HG03432 (cell line): ENCODE measurements around the gene TBC1D14.

ENCODE experiments used
- ATAC-seq: cut with Tn5 transposase; IDR thresholded peaks from one replicate; pipeline ENCODE4 v1.9.1; 2021; ENCODE audit warnings: mild to moderate bottlenecking, moderate library complexity; ENCODE audit not compliant: unreplicated experiment

TBC1D14 gene

DNA sequence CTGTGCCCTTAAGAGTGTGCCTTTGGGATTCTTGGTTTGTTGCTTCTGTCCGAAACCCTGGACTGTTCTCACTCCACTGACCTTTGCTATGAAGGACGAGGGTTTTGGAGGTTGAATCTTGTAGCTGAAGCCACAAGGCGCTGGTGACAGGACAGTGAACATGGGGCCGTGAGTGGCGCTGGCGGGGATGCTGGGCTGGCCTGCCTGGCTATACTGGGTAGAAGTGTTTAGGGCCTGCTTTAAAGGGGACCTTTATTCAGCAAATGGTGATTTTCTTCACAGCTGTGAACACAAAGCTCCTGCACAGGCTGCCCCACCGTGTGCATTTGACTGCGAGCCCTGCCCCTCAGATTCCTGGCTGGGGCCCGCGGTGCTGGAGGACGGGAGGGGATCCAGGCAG is 106.5 kb downstream of the TBC1D14 start:
- no peak for ATAC-seq

GRCh38 chr4:7016512-7016911 is 106.9 kb downstream of the TBC1D14 start:
- ATAC-seq = no peak

- ATAC-seq = no peak
These were observed 107.9 kb downstream of the TBC1D14 start for GRCh38 chr4:7017446-7018048.

DNA sequence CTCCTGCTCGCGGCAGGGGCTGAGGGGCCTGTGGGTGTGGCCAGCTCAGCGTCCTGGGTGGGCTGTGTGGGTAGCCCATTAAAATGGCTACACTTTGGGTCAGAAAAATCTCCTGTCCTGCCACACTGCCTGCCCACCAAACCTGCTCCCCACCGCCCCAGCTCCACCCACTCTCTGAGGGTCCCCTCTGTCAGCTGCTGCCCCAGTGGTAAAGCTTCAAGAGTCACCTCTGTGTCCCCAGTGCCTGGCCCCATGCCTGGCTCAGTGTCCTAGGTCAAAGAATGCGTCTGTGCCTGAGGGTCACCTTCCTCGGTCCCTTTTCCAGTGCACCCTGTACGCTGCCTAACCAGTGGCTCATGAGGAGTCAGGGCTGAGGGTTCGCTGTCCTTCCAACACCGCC is 108.7 kb downstream of the TBC1D14 start:
- ATAC-seq = no peak

DNA sequence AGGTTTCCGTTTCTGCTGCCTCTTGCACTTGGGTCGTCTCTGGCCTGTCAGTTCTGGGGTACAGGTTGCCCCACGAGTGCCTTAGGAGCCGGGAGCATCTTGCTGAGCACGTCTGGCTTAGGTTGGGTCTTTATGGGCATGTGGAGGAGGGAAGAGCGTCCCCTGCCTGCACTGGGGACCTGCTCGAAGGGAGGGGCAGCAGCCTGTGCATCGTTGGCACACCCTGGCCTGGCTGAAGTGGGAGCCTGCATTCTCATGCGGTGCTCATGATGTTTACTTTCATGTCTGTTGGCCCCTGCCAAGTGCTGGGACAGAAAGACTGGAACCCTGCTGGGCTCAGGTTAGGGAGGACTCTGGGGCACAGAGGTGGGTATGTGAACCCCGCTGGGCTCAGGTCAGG is 109.7 kb downstream of the TBC1D14 start:
- ATAC-seq = no peak

DNA sequence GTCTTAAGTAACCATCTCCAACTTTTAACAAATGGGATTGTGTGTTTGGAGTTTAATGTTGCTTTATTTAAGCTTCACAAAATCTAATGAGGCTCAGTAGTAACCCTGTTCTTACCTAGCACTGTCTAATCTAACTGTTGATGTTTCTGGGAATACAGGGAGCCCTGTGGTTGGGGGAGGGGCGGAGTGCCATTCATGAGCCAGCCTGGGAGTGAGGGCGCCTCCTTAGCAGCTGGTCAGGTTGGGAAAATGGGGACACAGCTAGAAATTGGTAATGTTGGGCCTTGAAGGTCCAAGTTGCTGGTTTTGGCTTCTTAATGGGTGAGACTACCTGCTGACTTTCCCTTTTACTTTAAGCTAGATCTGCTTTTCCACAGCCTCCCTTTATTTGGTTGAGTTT is 110.7 kb downstream of the TBC1D14 start:
- ATAC-seq = no peak

GRCh38 chr4:7020856-7021255 is 111.2 kb downstream of the TBC1D14 start:
- no peak for ATAC-seq

- no peak for ATAC-seq
These were observed 111.7 kb downstream of the TBC1D14 start for GRCh38 chr4:7021355-7021754.

GRCh38 chr4:7021930-7022664 is 112.5 kb downstream of the TBC1D14 start:
- ATAC-seq = no peak

DNA sequence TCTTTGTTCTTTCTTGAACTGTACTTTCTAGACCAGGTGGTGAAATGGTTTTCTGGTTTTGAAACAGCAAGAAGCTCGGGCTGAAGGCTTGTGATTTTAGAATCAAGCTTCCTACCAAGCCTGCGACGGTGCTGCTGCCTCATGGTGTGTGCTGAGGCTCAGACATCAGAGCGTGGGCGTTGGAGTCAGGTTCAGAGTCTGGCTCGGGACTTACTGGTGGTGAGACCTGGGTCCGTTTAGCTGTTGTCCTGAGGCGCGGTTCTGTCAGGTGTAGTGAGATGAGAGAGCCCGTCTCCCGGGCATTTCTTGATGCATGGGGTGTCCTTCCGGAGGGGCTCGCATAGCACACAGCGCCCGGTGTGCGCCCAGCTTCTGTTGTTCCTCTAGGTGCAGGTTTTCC is 113.9 kb downstream of the TBC1D14 start:
- ATAC-seq = no peak

DNA sequence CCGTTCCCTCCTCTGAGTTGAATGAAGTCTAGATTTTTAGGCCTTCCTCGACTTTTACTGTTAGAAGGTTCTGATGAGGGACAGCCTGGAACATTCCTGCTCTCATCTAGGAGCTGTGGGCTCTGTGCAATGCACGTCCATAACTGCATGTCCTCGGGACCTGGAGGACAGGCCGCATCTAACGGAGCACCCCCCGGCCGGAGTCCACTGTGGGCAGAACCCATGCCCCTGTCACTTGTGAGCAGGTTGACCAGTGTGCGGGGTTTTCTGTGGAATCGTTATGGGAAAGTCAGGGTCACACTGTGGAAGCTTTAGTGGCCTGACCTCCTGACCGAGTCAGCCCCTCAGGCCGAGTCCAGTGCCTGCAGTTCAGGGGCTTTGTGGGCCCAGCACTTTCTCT is 114.3 kb downstream of the TBC1D14 start:
- ATAC-seq = no peak

DNA sequence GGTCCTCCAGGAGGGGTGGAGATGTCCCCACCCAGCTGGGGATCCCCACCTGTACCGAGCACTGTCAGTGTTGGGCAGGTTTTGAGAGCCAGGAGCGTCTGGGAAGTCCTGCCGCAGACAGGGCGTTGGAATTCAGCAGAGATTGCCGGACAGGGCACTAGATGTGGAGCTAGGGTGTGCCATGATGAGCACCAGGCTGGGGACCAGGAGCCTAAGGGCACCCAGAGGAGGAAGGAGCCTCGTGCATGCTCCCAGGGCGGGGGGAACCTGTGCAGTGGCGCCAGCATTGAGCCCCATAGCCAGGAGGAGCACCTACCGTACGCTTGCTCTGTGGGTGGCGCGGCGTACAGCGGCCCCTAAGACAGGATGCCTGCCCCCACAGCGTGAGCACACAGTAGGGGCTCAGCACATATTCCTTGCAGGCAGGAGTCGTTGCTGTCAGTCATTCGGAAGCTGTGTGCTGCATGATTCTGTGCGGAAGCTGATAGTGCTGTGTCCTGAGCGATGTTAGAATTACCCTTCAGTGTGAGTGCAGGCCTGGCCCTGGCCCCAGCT is 114.8 kb downstream of the TBC1D14 start:
- no peak for ATAC-seq

- no peak for ATAC-seq
These were observed 115.5 kb downstream of the TBC1D14 start for GRCh38 chr4:7025040-7025602.

DNA sequence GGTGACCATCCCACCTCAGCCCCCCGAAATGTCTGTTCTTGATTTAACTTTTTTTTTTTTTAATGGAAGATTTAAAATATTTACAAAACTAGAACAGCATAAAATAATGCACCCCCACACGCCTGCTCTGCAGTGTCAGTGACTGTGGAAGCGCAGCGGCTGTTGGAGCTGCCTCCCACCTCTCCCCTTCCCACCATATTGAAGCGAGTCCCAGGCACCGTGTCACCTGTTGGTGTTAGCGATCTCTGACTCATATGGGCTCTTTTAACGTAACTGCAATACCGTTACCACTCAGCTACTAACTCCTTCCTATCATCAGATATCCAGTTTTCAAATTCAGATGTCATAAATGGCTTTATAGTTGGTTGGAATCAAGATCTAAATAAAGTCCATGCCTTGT is 116.5 kb downstream of the TBC1D14 start:
- no peak for ATAC-seq

GRCh38 chr4:7027284-7027683 is 117.7 kb downstream of the TBC1D14 start:
- ATAC-seq = no peak

DNA sequence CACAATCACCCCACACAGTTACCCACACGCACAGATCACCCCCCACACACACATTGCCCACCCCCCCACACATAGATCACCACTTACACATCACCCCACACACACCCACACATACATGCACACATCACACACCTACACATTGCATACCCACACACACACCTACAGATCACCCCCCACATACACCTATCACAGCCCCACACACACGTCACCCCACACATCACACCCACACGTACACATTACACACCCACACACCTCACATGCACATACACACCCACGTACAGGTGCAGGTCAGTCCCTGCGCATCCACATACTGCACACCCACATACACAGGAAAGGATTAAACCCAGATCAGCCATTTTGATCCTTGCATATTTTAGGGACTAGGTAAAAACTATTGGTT is 118.3 kb downstream of the TBC1D14 start:
- no peak for ATAC-seq

- ATAC-seq = no peak
These were observed 119.6 kb downstream of the TBC1D14 start for GRCh38 chr4:7029212-7029611.

DNA sequence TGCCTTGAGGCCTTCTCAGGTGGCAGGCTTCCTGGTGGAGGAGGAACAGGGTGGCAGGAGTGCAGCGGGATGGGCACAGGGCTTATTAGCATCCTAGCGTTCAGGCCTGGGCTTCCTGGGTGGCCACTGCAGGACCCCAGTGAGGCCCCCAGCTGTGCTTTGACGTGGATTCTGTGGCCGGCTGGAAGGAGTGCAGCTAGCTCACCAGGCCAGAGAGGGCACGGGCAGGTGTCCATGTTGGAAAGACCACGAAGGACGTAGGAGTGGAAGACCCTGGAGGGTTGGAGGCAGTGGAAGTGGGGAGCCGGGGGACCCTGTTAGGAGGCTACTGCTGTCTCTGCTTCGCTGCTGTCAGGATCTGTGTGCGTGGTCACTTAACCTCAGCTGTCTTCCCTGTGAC is 120.3 kb downstream of the TBC1D14 start:
- no peak for ATAC-seq

DNA sequence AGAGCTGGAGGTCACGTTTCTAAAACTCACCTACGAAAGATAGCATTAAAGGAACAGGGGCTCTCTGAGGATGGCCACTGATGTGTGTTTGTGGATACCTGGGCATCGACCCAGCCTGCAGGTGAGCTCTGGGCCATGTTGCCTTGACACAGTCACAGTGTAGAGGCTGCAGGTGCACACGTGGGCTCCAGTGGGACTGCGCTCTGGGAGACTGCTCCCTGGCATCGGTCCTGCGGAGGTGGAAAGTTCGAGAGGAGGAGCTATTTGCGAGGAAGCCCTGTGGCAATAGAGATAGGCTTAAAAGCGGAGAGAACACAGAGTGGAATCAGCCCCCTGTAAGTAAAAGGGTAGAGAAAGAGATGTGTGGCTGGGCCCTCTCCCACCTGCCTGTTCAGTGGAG is 121.2 kb downstream of the TBC1D14 start:
- ATAC-seq = no peak

GRCh38 chr4:7031558-7032449 is 122.2 kb downstream of the TBC1D14 start:
- ATAC-seq = no peak

- no peak for ATAC-seq
These were observed 123.0 kb downstream of the TBC1D14 start for GRCh38 chr4:7032596-7032995.
